AG20443 (cell line): ENCODE results near the gene JMJD7.

Experiments
- DNase-seq: peaks from one replicate; pipeline ENCODE4 v3.0.0; 2012; ENCODE audit warnings: low spot score, mixed read lengths

The JMJD7 gene

DNA sequence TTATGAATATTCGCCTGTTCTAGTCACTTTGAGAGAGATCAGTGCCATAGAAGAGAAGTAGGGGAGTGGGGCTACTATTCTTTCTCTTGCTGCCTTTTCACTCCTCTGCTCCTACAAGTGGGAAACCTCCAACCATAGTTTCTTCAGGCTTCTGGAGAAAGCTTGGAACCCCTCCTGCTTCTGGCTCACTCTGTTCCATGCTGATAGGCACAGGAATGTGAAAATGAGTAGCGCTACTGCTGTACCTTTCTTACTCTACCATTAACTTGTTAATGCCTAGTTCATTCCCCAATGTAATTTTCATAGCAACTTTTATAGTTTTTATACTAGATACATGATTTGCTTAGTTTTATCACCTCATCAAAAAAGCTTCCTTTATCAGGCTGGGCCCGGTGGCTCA, 26.7 kb upstream of the JMJD7 start:
- DNase-seq = no peak

DNA sequence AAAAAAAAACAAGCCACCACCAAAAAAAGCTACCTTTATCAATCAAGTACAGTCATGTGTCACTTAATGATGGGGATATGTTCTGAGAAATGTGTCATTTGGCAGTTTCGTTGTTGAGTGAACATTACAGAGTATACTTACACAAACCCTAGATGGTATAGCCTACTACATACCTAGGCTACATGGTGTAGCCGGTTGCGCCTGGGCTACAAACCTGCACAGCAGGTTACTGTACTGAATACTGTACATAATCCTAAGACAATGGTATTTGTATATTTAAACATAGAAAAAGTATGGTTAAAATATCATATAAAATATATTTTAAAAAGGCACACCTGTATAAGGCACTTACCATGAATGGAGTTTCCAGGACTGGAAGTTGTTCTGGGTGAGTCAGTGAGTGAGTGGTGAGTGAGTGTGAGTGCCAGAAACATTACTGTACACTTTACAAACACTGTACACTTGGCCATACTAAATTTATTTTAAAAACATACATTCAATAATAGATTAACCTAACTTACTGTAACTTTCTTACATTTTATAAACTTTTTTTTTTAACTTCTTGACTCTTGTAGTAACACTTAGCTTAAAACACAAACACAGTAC, 25.9 kb upstream of the JMJD7 start:
- DNase-seq = no peak

DNA sequence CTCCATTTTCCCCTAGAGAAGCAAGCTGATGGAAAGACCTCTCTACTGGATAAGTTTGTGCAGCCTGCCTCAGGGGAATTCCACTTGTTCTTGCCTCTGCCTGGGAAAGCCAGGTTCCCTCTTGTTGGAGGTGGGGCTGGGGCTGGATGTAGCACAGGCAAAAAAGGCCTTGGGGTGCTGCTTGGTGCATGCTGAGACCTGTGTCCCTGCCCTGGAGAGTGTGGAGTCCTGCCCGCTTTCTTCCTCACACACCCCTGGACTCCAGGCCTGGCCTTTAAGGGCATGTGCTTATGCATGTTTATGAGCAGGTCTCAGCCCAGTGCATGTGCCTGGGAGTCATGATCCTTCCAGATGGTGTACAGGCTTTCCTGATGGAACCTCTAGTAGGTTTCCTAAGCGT, 23.5 kb upstream of the JMJD7 start:
- DNase-seq = no peak

DNA sequence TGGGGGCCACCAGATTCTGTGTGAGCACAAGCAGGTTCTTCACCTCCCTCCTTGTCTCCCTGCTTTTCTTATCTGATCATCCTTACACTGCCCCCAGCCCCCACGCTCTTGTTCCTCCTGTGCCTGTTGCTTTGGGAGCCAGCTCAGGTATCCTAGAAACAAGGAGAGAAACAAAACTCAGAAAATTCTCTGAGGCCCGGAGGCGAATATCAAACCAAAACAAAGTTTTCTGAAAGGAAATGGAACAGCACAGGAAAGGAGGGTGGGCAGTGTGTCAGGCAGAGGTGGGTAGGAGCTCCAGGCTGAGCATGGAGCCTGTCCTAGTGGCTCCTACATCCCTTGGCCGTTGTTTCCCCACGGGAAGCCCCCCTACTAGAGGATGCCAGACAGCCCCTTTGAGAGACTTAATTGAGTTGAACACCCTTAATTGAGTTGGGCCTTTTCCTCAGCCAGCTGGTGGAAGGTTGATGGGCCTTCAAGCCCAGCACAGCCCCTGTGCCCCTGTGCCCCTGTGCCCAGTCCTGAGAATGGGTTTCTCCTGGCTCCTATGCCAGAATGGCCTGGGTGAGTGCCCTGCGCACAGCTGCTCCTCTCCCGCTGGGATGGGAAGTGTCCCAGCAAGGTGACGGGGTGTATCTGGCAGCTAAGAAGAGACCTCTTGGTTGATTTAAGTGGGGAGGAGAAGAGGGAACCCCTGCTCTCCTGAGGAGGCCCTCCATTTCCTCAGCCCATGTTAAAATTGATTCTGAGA, 22.8 kb upstream of the JMJD7 start:
- no peak for DNase-seq

DNA sequence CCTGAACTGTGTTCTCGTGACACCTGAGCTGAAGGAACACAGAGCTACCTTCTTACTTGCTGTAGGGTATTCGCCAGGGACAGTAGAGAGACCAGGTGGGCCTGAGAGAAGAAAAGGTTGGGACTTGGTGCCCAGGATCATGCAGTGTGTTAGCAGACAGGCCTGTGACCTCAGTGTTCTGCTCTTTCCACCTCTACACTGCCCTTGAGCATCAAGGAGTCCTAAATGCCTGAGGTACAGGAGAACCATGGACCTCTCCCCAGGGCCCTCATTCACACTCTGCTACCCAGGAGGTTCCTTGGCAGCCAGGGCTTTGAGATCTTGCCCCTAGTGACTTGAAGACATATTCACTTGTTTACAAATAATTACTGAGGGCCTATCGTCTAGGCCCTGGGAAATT, 22.2 kb upstream of the JMJD7 start:
- no peak for DNase-seq

DNA sequence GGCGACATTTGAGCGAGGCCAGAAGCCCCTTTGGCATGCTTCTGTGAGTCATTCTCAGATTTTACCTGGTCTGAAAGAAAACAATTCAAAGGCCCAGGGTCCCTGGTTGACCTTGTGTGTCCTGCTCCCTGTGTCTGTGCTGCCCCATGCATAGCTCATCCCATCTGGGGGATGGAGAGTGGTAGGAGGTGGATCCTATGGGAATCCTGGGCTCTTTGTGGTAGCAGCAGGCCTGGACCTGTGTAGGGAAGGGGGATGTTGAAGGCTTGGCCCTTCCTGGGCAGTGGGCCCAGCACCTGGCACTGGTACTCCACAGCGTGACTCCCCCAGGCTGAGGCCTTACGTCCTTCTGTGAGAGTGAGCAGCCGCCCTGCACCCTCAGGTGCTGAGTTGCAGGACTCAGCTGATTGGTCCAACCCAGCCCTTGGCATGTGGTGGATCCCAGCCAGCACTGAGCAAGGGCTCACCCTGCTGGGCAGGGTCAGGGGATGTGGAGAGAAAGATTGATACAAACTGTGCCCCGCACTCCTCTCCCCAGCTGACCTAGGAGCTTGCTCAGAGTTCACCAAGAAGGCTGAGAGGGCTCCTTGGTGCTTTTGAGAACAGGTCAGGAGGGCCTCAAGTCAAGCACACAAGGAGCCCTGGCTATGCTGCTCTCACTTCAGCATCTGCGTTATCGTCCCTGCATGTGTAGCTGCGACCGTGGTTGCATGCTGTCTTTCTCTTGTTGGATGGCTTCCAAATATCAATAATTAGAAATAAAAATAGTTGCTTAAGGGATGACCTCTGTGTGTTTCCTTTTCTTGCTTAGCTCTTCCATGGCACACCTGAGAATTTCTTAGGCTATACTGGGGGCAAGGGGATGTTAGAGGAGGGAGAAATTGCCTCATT, 21.4 kb upstream of the JMJD7 start:
- DNase-seq = no peak

DNA sequence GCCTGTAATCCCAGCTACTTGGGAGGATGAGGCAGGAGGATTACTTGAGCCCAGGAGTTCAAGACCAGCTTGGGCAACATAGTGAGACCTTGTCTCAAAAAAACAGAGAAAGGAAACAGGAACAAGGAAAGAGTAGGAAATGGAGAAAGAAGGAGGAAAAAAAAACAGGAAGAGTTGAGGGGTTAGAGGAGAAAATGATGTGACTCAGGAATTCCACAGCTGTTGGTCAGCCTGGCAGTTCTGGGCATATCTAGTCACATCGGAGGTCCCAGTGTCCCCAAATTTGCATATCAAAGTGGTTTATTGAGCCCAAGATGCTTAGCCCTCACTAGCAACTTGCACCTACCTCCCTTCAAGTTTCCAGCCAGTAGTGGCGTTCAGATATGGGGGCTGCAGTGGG, 18.8 kb upstream of the JMJD7 start:
- peak; percentile 35 for DNase-seq

DNA sequence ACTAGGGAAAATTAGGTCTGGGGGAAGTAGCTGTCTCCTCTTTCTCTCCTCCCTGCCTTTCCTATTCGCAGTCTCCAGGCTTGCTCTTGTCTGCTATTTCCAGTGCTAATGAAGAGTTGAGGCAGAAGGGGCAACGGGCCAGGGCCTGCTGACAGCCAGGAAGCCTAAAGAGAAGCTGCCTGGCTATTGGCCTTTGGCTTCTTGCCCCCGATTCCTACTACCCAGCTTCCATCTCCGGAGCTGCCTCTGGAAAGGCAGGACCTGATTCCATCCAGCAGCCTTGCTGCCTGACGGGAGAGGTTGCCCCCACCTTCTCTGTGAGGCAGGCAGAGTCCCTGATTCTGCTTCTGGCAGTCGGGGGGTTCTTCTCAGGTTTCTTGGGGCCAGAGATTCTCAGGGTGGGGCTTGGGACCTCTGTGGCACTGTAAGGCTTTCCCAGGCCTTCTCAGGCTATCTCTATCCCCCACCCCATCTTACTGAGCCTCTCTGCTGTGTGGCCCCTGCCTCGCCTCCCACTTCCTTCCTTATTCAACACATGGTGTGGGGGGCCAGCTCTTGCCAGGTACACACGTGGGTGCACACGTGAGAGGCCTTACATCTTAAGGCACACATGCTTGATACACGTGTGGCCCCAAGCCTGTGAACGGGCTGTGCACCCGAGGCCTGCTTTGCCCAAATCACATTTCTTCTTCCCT, 18.2 kb upstream of the JMJD7 start:
- DNase-seq = no peak

DNA sequence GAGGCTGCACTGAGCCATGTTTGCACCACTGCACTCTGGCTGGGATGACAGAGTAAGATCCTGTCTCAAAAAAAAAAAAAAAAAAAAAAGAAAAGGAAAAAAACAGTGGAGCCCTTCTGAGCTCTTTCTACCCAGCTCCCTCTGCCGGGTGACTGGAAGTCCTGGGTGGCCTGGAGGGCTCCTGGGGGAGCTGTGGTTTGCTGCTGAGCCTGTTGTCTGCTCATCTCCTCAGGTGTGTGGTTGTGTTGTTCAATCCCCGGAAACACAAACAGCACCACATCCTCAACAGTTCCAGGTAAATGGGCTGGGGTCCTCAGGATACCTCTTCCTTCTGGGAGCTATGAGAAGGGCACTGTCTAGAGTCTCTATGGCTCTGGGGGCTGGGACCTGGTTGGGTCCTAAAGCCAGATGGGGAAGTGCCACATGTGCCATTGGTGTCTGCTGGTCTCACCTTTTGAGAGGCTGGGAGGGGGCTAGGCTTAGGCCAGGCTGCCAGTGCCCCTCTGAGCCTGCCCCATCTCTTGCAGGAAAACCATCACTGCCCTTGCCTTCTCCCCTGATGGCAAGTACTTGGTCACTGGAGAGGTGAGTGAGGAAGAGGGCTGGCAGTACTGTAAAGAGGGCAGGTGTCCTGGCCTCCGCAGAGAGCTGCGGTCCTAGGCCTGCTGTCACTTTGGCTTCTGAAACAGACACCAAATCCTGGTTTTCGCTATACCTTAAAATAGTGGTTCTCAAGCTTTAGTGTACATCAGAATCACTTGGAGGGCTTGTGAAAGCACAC, 17.1 kb upstream of the JMJD7 start:
- no peak for DNase-seq

DNA sequence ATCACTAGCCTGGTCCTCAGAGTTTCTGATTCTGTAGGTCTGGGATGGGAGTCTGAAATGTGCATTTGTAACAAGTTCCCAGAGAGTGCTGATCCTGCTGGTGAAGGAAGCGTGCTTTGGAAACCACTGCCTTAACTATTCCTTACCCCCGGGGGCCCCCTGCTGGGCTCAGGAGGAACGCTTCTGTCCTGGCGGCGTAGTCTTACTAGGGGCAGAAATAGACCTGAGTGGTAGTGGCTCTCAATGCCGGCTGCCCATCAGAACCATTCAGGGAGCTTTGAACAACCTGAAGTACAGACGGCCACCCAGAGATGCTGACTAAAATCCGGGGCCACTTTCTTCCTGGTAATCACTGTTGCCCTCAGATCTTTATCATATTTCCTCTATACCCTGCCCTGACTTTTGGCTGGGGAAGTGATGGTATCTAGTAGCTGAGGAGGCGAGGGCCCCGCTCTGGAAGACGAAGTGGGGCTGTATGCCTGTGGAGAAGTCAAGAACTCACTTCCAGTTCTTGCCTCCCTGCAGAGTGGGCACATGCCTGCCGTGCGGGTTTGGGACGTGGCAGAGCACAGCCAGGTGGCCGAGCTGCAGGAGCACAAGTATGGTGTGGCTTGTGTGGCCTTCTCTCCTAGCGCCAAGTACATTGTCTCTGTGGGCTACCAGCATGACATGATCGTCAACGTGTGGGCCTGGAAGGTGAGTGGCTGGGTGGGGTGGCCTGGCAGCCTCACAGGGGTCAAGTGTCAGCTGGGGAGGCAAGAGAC, 16.3 kb upstream of the JMJD7 start:
- DNase-seq = peak; percentile 92

DNA sequence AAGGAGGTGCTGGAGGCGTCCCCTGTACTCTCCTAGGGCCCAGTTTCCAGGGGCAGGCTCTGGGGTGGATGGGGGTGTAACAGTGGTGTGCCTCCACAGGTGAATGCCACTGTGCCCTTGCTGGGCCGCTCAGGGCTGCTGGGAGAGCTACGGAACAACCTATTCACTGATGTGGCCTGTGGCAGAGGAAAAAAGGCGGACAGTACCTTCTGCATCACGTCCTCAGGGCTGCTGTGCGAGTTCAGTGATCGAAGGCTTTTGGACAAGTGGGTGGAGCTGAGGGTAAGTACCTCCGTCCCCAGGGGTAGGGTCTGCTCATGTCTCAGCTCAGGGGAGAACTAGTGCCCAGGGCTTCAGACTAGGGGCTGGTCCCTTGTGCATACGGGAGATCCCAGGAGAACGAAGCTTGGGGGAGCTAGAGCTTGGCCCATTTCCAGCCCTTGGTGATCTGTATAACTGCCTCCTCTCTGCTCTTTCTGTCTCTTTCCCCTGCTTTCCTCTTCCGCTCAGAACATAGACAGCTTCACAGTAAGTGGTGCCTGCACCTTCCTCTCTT, 15.0 kb upstream of the JMJD7 start:
- no peak for DNase-seq

DNA sequence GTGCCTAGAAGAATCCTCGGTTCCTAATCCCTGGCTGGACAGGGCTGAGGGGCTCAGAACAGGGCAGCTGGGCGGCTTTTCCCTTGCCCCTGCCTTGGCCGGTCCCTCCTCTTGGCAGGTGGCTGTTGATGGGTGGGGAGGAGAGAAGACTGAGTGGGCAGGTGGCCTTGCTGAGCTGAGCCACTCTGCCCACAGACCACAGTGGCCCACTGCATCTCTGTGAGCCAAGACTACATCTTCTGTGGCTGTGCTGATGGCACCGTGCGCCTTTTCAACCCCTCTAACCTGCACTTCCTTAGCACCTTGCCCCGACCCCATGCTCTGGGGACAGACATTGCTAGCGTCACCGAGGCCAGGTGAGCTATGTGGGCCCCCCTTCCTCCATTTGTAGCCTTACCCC, 14.5 kb upstream of the JMJD7 start:
- DNase-seq = no peak

DNA sequence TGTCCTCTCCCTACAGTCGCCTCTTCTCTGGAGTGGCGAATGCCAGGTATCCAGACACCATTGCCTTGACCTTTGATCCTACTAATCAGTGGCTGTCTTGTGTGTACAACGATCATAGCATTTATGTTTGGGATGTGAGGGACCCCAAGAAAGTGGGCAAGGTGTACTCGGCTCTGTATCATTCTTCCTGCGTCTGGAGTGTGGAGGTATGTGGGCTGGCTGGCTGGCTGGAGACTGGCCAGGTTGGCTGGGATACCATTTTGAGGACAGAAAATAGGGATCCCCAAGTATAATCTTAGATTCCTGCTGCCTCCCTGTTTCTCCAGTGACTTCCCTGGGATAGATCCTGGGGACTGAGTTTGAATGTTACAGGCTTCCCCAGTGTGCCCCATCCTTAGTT, 13.4 kb upstream of the JMJD7 start:
- DNase-seq = no peak

DNA sequence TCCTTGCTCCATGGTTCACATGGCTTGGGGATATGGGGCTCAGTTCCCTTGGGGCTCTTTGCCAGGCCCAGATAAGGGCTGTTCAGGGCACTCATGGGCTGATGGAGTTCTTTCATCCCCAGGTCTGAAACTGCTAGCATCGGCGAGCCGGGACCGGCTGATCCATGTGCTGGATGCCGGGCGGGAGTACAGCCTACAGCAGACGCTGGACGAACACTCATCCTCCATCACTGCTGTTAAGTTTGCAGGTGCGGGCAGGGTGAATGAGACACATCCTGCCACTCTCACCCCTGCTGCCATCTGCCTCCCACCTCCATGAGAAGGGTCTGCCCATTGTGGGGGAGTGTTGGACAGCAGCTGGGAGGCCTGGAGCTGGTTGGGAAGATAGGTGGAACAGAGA, 11.1 kb upstream of the JMJD7 start:
- no peak for DNase-seq

DNA sequence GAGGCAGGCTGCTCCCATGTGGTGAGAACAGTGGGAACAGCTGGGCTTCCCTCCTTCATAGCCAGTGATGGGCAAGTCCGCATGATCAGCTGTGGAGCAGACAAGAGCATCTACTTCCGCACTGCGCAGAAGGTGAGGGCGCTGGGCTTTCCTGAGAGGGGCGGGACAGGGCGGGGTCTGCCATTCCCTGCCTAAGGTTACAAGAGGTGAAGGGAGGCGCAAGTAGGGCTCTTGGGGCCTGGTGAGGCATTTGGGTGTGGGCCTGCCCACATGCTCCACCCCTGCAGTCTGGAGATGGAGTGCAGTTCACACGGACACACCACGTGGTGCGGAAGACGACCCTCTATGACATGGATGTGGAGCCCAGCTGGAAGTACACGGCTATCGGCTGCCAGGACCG, 10.6 kb upstream of the JMJD7 start:
- DNase-seq = no peak

DNA sequence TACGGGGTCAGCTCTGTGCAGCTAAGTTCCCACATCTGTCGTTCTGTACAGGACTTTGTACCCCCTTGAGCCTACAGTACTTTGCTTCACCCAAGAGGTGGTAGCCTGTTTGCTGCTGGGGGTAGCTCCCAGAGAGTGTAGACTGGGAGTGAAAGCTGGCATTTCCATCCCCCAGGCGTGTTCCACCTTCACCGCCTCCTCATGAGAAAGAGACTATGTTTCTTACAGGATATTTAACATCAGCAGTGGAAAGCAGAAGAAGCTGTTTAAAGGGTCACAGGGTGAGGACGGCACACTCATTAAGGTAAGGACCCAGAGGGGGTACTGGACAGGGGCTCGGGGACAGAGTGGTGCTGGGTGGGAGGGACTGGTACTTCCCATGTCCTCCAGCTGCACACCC, 10.1 kb upstream of the JMJD7 start:
- DNase-seq = no peak

DNA sequence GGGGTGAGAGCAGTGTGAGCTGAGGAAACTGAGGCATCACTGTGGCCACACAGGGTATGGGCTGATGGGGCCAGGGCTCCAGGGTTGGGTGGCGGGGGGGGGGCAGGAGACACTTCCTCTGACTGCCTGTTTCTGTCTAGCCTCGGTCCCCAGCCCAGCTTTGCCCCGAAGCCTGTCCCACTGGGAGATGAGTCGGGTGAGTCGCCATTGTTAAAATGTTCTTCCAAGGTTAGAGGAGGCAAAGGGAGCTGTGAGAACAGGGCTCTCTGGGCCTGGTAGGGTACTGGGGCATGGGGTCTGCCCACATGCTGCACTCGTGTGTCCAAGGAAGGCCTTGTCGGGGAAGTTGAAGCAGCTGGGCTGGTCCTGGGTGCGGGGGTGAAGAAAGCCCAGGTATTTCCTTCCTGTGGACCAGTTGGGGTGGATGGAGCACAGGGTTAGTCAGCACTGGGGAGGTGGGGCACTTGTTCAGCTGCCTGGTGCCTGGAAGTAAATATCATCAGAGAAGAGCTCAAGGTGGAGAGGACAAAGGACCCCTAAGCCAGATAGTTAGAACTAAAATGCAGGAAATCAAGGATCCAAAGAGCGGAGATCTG, 8.3 kb upstream of the JMJD7 start:
- DNase-seq = no peak

DNA sequence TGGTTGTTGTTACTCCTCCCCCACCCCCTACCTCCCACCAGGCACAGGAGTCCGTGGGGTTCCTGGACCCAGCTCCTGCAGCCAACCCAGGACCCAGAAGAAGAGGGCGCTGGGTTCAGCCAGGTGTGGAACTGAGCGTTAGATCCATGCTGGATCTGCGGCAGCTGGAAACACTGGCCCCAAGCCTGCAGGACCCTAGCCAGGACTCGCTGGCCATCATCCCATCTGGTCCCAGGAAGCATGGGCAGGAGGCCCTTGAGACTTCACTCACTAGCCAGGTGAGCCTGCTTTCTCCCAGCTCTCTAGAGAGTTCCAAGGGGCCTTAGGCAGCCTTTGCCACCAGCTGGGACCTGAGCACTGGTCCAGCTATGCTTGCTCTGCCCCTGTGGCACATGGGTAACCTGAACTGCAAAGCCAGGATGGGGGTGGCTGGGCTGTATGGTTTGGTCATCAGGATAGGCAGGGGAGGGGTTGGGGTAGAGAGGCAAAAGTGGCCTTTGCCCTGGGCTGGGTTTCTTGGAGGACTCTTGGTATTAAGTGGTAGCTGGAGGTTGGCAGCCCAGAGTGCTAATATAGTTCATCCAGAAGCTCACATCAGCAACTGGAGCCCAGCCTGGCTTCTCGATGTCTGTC, 7.0 kb upstream of the JMJD7 start:
- no peak for DNase-seq

DNA sequence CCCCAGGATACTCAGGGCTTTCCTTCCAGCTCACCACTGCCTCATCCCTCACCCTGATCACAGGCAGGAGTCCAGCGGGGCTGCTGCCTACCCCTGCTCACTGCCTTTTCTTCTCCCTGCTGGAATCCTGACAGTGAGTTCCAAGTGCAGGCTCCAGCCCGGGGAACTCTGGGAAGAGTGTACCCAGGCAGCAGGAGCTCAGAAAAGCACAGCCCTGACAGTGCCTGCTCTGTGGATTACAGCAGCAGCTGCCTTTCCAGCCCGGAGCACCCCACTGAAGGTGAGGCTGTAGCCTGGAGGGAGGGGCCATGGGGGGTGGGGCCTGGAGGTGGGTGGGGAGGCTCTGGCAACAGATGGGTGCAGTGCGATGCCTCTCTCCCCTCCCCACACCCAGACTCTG, 6.1 kb upstream of the JMJD7 start:
- no peak for DNase-seq

DNA sequence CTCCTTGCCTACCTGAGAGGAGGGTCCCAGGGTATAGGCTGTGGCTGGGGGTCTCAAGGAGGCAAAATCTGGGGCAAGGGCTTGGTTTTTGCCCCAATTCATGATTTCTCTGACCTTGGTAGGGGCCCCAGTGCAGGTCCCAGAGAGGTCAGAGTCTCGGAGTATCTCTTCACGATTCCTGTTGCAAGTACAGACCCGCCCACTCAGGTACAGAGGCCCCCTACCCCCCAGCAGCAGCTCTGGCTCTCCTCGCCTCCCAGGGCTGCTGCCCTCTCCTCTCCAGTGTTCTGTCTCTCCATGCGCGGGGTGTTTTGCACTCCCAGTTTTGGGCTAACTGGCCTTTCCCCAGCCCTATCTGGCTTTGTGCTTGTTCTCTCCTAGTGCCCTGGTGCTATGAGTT, 5.4 kb upstream of the JMJD7 start:
- DNase-seq = no peak
